ENCODE data around the gene CFAP52.
"Not testable (repeated sequence)": the region's sequence is repeated elsewhere in the genome, so short reads cannot be mapped to it uniquely, and the experiment has no call there.

Gene CFAP52

DNA sequence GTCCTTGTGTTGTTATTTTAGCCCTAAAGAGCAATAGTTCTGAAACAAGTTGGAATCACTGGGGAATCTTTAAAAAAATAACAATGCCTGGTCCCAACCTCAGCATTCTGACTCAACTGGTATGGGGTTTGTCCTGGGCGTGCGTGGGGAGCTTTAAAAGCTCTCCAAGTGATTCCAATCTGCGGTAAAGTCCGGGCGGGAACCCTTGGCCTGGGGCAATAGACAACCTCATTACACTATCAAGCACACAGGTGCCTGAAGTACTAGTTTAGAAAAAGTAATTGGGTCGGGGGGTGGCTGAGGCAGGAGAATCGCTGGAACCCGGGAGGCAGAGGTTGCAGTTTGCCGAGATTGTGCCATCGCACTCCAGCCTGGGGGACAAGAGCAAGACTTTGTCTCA lies 5.2 kb upstream of the CFAP52 start:
- no peak for DNase-seq

DNA sequence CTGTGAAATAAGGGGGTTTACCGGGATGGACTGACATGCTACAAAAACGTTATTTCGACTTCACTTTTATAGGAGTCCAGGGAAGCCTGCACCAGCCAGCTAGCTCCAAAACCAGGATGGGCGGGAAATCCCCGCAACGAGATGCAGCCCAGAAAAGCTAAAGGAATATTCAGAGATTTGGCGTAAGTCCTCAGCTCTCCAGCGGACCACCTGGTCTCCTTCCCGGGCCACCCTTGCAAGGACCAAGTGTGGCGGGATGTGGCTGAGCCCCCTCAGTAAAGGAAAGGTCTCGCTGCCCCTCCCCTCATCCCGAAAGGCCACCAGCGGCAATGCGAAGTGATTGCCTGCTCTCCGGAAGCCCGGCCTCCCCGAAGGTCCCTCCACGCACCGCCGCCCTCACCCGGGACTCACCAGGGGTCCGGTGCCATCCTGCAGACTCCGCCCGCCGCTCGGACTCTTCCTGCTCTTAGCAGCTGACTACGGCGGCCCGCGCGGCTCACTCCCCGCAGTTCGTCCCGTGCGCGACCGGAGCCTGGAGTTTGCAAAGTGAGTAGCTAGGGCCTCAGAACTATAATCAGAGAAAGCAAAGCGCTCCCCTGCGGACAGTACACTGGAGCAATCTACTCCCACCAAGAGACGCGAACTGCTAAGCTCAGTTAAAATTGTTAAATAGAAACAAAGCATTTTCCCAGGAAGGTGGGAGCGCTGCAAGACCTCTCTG lies 901 bp upstream of the CFAP52 start, which contains the start of gene STX8:
Gene STX8, minus strand, starts transcription at position 440 of the 721 bp plus-strand sequence. Its CDS starts 12 bp downstream, at position 428.
- DNase-seq, result peak; percentile 1

DNA sequence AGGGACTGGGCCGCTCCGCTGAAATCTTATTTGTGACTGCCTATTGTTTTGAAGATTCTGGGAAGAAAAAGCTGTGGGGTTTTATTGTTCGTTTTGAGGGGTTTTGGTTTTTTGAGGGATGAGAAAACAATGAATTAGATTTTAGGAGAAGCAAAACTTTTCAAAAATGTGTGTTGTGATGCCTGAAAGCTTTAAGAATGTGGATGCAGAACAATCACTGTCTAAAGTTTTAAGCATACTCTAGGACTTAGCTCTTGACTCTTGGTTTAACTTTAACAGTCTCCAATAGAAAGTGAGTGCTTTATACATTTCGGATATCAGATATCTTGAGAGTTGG lies 899 bp downstream of the CFAP52 start:
- no peak for DNase-seq

DNA sequence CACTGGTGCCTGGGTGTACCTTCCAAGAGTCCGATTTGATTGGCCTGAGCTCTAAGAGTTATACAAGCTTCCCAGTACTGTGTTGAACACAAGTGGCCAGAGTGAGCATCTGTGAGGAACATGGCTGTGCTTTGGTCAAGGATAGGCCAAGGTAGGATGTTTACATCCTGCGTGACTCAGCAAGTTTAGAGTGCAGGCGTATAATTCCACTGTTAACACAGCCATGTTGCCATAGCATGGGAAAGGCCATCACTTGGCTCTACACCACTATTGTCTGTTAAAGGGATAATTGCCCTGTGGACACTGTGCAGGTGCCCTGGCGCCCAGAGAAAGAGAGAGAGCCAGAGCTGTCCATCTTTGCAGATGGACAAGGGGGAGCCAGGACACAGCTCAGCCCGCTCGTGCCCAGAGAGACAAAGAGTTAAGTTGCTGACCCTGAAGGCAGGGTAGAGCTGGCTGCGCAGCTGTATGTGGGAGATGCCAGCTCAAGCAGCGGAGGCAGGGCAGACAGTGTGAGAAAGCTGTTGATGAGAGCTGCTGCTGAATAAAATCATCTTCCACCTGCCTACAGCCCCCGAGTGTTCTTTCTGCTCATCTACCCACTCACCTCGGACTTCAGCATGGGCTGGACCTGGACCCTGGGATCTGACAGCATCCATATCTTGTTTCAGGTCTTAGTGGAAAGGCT lies 11.7 kb downstream of the CFAP52 start:
- DNase-seq, result no peak

DNA sequence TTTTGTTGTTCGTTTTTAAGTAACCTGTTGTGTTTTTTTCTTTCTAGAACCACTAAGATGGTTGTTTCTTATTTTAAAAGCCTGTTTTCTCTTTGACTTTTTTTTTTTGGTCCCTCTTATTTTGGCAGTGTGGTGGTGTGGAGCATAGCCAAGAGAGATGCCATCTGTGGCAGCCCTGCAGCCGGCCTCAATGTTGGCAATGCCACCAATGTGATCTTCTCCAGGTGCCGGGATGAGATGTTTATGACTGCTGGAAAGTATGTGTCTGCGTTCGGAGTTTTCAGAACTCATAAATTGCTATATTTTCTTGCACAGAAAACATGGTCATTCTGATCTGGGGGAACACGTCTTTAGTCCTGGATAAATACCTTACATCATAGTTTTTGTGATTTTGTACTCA lies 17.6 kb downstream of the CFAP52 start:
- no peak for DNase-seq

DNA sequence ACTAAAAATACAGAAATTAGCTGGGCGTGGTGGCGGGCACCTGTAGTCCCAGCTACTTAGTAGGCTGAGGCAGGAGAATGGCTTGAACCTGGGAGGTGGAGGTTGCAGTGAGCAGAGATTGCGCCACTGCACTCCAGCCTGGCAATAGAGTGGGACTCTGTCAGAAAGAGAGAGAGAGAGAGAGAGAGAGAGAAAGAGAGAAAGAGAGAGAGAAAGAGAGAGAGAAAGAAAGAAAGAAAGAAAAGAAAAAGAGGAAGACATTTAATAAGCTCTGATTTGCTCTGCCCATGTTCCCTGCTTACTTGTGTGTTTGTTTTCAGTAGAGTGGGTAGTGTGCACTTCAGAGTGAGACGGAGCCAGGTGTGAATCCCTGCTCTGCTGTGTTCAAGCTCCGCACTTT lies 21.2 kb downstream of the CFAP52 start:
- DNase-seq, result not testable (repeated sequence)

DNA sequence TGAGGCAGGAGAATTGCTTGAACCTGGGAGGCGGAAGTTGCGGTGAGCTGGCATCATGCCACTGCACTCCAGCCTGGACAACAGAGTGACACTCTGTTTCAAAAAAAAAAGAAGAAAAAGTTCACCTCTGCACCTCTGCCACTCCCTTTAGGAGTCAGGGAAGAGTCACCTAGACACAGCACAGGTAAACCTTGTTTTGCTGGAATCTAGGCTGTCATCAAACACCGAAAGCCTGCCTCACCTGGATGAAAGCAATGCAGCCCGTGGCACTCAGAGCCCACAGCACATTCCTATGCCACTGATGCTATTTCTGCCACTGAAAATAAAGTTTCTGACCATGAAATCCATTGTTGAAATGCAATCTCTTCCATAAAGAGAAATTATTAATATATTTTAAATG lies 22.2 kb downstream of the CFAP52 start:
- no peak for DNase-seq

DNA sequence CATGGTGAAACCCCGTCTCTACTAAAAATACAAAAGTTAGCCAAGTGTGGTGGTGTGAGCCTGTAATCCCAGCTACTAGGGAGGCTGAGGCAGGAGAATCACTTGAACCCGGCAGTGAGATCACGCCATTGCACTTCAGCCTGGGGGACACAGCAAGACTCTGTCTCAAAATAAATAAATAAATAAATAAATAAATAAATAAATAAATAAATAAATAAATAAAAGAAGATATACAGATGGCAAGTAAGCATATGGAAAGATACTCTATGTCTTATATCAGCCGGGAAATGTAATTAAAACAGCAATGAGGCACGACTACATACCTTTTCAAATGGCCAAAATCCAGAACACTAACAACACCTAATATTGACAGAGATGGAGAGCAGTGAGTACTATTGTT lies 28.1 kb downstream of the CFAP52 start:
- not testable (repeated sequence) for DNase-seq

DNA sequence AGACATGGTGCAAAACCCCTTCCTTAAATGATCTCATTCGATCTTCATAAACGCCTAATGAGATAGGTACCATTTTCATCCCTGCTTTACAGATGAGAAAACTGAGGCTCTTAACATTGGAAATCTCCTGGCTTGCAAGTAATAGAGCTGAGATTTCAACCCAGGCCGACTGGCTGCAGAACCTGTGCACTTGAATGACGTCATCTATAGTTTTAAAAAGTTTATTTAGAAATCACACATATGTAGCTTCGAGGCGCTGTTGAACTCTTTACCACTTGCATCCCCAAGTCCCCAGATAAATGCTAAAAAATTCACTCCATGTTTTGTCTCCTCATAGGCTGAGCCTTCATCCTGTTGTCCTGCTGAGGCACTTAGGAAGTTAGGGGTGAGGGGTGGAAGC lies 30.0 kb downstream of the CFAP52 start:
- no peak for DNase-seq

DNA sequence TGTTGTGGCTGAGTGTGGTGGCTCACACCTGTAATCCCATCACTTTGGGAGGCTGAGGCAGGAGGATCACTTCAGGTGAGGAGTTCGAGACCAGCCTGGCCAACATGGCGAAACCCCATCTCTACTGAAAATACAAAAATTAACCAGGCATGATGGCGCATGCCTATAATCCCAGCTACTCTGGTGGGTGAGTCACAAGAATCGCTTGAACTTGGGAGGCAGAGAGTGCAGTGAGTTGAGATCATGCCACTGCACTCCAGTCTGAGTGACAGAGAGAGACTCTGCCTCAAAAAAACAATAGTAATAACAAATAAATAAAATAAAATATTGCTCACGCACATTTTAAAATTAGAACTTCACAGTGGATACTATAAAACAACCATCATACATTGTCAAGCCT lies 30.6 kb downstream of the CFAP52 start:
- not testable (repeated sequence) for DNase-seq

DNA sequence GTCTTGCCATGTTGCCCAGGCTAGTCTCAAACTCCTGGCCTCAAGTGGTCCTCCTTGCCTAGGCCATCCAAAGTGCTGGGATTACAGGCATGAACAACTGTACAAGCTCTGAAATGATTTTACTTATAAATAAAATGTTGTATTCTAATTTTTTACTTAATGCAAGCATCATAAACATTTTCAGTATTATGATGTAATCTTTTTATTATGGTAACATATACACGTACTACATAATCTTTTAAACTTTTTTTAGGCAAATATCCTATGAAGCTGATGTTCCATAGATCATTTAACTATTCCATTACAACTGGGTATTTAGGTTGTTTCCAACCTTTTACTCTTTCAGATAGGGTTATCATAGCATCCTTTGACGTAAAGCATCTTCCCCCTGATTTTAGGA lies 35.1 kb downstream of the CFAP52 start:
- DNase-seq, result no peak

DNA sequence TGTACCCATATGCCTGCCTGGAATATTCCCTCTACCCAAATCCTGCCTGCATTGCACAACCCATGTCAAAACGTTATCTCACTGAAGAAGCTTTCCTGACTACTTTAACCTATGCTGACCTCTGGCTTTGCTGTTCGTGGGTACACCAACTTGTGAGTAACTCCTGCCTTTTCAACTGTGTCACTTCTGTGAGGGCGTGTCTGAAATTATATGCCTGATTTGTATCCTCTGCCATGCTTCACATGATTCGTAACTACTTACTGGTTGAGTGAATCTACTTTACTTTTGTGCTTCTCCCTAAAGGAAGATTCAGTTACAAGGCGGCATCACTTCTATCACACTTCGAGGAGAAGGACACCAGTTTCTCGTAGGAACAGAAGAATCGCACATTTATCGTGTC lies 35.6 kb downstream of the CFAP52 start:
- no peak for DNase-seq

DNA sequence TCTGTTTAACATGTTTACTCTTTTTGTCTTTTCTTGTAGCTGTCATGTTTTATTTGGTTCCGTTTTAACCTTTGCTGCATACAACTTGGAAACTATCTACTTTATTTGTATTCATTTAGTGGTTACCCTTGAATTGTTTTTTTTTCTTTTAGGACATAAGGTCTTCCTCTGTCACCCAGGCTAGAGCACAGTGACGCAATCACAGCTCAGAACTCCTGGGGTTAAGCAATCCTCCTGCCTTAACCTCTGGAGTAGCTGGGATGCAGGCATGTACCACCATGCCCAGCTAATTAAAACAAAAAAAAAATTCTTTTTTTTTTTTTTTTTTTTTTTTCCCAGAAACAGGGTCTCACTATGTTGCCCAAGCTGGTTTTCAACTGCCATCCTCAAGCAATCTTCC lies 39.0 kb downstream of the CFAP52 start:
- DNase-seq, result no peak

DNA sequence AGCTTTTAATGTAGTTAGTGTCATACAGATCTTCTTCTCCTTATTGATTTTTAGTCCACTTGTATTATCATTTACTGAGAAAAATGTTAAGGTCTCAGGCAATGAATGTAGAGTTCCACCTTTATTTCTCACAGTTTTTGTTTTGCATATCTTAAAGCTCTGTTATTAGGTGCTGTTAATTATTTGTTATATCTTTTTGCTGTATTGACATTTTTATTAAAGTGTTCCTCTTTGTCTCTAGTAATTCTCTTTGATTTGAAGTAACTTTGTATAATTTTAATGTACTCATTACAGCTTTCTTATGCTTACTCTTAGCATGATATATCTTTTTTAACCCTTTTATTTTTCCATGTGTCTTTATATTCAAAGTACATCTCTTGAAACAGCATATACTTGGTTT lies 46.5 kb downstream of the CFAP52 start:
- DNase-seq, result no peak

DNA sequence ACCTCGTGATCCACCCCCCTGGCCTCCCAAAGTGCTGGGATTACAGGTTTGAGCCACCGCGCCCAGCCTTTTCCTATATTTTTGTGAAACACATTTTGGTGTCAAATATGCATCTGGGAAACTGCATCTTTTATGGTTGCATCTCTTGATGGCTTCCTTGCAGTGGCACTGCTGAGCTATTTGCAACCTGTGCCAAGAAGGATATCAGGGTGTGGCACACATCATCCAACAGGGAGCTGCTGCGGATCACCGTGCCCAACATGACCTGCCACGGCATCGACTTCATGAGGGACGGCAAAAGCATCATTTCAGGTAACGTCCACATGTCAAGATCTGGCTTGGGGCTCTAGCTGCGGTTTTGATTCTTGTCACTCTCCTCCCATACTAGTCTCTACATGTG lies 52.1 kb downstream of the CFAP52 start:
- no peak for DNase-seq

DNA sequence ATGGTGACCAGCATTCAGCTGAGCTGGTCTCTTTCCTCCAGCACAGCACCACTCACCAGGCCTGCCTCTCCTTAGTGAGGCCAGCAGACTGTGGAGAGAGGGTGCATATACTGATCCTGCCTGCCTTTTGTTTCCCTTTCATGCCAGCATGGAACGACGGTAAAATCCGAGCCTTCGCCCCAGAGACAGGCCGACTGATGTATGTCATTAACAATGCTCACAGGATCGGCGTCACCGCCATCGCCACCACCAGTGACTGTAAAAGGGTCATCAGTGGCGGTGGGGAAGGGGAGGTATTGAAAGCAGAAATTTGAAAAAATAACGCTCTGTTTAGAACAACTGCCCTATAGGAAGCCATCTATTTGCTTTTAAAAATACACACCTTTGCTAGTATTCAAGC lies 56.3 kb downstream of the CFAP52 start:
- DNase-seq, result no peak

DNA sequence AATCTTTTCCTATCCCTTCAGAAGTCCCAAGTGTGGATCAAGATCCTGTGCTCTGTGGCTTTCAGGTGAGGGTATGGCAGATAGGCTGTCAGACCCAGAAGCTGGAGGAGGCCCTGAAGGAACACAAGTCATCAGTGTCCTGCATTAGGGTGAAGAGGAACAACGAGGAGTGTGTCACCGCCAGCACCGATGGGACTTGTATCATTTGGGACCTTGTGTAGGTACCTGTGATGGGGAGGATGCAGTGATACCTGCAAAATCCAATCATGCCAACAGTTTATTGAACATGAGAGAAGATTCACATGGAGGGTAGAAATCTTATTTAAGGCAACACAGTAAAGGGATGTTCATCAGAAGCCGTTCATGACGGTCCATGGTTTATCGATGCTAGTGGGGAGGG lies 58.9 kb downstream of the CFAP52 start:
- no peak for DNase-seq

DNA sequence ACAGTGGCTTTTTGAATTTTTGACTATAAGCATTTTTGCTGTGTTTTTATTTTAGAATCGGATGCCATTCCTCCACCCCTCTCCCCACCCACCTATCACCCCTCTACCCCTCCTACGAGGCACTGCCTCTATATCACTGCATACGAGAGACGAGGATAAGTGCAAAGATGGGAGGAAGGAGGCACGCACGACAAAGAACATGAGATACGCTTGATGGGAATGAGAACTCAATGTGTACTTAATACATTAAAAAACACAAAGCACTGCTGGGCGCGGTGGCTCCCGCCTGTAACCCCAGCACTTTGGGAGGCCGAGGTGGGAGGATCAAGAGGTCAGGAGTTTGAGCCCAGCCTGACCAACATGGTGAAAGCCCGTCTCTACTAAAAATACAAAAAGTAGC lies 60.1 kb downstream of the CFAP52 start:
- no peak for DNase-seq

DNA sequence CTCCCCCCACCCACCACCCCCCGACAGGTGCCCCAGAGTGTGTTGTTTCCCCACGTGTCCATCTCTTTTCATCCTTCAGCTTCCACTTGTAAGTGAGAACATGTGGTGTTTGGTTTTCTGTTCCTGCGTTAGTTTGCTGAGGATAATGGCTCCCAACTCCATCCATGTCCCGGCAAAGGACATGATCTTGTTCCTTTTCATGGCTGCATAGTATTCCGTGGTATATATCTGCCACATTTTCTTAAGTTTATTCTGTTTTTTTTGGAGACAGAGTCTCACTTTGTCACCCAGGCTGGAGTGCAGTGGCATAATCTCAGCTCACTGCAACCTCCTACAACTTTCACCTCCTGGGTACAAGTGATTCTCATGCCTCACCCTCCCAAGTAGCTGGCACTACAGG lies 63.9 kb downstream of the CFAP52 start:
- not testable (repeated sequence) for DNase-seq

DNA sequence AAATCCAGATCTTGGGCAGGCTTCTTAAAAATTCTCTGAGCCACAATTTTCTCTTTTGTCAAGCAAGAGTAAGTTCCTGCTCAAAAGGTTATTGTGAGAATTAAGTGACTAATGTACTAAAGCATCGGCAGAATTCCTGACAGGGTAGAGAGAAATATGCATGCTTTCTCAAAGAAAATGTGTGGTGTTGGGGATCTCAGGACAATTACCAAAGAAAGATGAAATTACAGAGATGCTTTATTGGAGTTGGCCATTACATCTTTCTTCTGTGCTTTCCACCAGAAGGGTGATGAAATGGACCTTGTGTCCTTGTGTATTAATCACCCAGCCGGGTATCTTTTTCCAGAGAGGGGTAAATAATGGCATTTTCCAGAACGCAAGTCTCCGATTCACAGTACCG lies 67.2 kb downstream of the CFAP52 start:
- no peak for DNase-seq

DNA sequence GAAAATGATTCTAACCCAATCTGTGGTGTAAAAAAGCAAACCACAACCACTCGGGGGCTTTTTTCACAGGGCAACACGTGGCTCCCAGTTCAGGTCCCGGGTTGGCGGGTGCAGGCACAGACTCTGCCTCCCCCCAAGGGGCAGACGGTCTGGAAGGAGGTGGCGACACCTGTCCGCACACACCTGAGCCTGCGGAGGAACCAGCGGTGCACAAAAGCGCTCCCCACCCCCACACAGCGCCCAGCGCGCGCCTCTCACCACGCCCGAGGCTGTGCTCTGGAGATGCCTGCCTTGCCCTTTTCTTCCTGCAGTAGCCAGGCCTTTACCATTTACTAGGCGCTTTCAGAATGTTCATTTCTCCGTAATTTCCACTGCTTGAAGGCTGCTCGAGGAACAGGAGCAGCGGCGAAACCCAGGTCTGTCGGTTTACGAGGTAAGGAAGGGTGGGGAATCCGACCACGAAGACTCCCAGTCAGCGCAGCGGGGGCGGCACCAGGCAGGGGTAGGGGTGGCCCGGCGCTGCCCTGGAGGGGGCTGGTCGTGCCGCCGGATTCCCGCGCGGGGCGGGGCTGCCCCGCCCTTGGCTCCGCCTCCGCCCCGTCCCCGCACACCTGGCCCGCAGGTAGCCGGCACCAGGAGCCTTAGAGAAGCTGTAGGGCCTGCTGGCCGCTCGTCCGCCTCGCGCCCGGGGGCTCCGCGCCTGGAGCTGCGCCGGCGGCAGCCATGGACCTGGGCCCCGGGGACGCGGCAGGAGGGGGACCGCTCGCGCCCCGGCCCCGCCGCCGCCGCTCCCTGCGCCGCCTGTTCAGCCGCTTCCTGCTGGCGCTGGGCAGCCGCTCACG lies 68.7 kb downstream of the CFAP52 start, which contains the start of gene USP43:
Gene USP43, plus strand, starts transcription at position 608 of the 842 bp plus-strand sequence. Its CDS starts 116 bp downstream, at position 724.
- no peak for DNase-seq

DNA sequence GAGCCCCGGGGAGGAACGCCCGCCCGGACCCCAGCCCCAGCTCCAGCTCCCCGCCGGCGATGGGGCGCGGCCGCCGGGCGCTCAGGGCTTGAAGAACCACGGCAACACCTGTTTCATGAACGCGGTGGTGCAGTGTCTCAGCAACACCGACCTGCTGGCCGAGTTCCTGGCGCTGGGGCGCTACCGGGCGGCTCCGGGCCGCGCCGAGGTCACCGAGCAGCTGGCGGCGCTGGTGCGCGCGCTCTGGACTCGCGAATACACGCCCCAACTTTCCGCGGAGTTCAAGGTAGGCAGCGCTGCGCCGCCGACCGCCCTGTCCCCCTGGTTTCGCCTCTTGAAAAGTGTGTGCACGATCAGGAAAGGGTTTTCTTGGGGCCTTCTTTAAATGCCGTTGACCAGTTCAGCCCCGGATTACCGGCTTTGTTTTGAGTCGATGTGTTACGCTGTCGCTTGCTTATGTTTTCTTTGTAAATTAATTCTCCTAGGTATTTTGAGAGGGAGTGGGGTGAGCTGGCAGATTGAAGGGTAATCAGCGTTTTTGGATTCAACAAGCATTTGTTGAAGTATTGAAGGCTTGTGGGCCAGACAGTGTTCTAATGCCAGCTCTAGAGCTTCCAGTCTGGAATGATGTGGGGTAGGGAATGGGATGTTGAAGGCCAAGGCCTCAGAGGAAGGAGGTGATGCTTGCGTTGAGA lies 69.6 kb downstream of the CFAP52 start:
- DNase-seq, result no peak

DNA sequence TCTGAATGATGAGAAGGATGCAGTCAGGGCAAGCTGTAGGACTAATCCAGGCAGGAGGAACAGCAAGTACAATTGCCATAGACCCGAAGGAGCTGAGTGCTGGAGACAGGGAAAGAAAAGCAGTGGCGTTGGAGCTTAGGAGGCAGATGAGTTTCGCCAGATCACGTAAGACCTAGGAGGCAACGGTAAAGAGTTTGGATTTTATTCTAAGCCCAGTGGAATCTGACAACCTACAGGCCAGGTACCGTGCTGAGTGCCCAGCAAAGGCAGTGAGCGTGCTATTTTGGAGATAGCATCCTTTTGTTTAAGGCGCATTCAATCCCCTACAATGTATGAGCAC lies 70.1 kb downstream of the CFAP52 start:
- DNase-seq, result no peak
